ENCODE measurements around the gene SMYD1.

GRCh38 chr2:88058191-88058590 lies 9.4 kb upstream of the SMYD1 start:
- TF ChIP-seq POLR2A (IDR thresholded peaks at IDR 0.05): no peak
- no peak for TF ChIP-seq CTCF (IDR thresholded peaks at IDR 0.05)
- no peak for TF ChIP-seq POLR2AphosphoS5 (IDR thresholded peaks at IDR 0.05)
- TF ChIP-seq EP300 (IDR thresholded peaks at IDR 0.05): no peak
